SK-N-SH treated with all-trans-retinoic acid at 6 μM for 48 hours (cell line): ENCODE results near the gene NLRX1.

Source experiments
- ATAC-seq: fragments of 200-7000 bp; cut with Tn5 transposase; 3 replicates; pipeline ENCODE4 v1.9.1; 2020; ENCODE audit warnings: mild to moderate bottlenecking, moderate library complexity
- ARNTL ChIP-seq: fragments of 450-650 bp; formaldehyde crosslinking; IDR thresholded peaks from 2 replicates; pipeline ENCODE4 v1.5.0; 2020; ENCODE audit warnings: low read depth, mild to moderate bottlenecking, moderate library complexity, borderline replicate concordance
- CSDC2 ChIP-seq: fragments of 250-450 bp; sonication (Bioruptor Pico); IDR thresholded peaks from 2 replicates; pipeline ENCODE4 v1.5.0; 2020; ENCODE audit warnings: mild to moderate bottlenecking, moderate library complexity
- ESRRG ChIP-seq: fragments of 250-450 bp; sonication (Bioruptor Pico); IDR thresholded peaks from 2 replicates; pipeline ENCODE4 v1.6.1; 2021; ENCODE audit warnings: mild to moderate bottlenecking
- GLIS3 ChIP-seq: fragments of 250-450 bp; sonication (Bioruptor Pico); IDR thresholded peaks from 2 replicates; pipeline ENCODE4 v1.5.0; 2020; ENCODE audit warnings: mild to moderate bottlenecking, moderate library complexity
- OSR1 ChIP-seq: fragments of 250-450 bp; sonication (Bioruptor Pico); IDR thresholded peaks from 2 replicates; pipeline ENCODE4 v1.8.0; 2022; ENCODE audit warnings: moderate library complexity, mild to moderate bottlenecking, inconsistent platforms
- PATZ1 ChIP-seq: fragments of 250-450 bp; sonication (Bioruptor Pico); IDR thresholded peaks from 2 replicates; pipeline ENCODE4 v1.8.0; 2020; ENCODE audit warnings: mild to moderate bottlenecking, moderate library complexity, borderline replicate concordance
- PPARA ChIP-seq: fragments of 250-450 bp; sonication (Bioruptor Pico); IDR thresholded peaks from 2 replicates; pipeline ENCODE4 v1.5.0; 2020; ENCODE audit warnings: mild to moderate bottlenecking, borderline replicate concordance
- RARB ChIP-seq: fragments of 250-450 bp; sonication (Bioruptor Pico); IDR thresholded peaks from 2 replicates; pipeline ENCODE4 v1.8.0; 2021; ENCODE audit warnings: mild to moderate bottlenecking, moderate library complexity
- TCF4 ChIP-seq: fragments of 250-450 bp; sonication (Bioruptor Pico); IDR thresholded peaks from 2 replicates; pipeline ENCODE4 v1.8.0; 2021; ENCODE audit warnings: mild to moderate bottlenecking, moderate library complexity, borderline replicate concordance
- TOX ChIP-seq: fragments of 250-450 bp; sonication (Bioruptor Pico); IDR thresholded peaks from 2 replicates; pipeline ENCODE4 v1.8.0; 2021; ENCODE audit warnings: mild to moderate bottlenecking, moderate library complexity, borderline replicate concordance
- TSHZ2 ChIP-seq: fragments of 250-450 bp; sonication (Bioruptor Pico); IDR thresholded peaks from 2 replicates; pipeline ENCODE4 v1.5.0; 2020; ENCODE audit warnings: mild to moderate bottlenecking, moderate library complexity
- ZC3H10 ChIP-seq: fragments of 250-450 bp; sonication (Bioruptor Pico); IDR thresholded peaks from 2 replicates; pipeline ENCODE4 v1.5.1; 2021; ENCODE audit warnings: mild to moderate bottlenecking, moderate library complexity
- ZFP3 ChIP-seq: fragments of 250-450 bp; sonication (Bioruptor Pico); IDR thresholded peaks from 2 replicates; pipeline ENCODE4 v1.5.0; 2020; ENCODE audit warnings: mild to moderate bottlenecking, moderate library complexity
- ZFP30 ChIP-seq: fragments of 450-650 bp; formaldehyde crosslinking; IDR thresholded peaks from 2 replicates; pipeline ENCODE4 v1.5.0; 2022; ENCODE audit warnings: mild to moderate bottlenecking, moderate library complexity
- ZNF70 ChIP-seq: fragments of 450-650 bp; formaldehyde crosslinking; IDR thresholded peaks from 2 replicates; pipeline ENCODE4 v1.5.0; 2020; ENCODE audit warnings: mild to moderate bottlenecking, moderate library complexity
- TF ChIP-seq, protein P1 (sequence below): fragments of 250-450 bp; sonication (Bioruptor Pico); IDR thresholded peaks from 2 replicates; pipeline ENCODE4 v1.8.0; 2021; ENCODE audit warnings: low read depth, mild to moderate bottlenecking, moderate library complexity, borderline replicate concordance
- TF ChIP-seq, protein P2 (sequence below): fragments of 250-450 bp; sonication (Bioruptor Pico); IDR thresholded peaks from 2 replicates; pipeline ENCODE4 v1.5.1; 2020; ENCODE audit warnings: low read depth, mild to moderate bottlenecking, moderate library complexity

Gene NLRX1

DNA sequence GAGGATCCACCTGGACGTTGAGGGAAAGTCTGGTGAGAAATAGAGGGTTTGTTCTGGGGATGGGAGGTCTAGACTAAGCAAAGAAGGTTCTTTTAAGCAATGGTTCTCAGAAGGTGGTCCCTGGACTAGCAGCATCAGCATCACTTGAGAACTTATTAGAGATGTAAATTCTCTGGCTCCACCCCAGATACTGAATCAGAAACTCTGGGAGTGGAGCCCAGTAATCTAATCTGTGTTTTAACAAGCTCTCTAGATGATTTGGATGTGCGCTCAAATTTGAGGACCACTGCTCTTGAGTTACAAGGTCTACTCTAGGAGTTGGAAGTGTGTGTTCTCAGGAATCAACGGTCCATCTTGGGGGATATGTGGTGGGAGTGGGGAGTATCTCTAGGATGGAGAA is 23.0 kb upstream of the NLRX1 start (continued):
- no peak for TF ChIP-seq TSHZ2 (CRISPR knock-in tag)
- TF ChIP-seq TCF4 (CRISPR knock-in tag) = no peak
- TF ChIP-seq TOX (CRISPR knock-in tag) = no peak
- no peak for TF ChIP-seq ZNF70 (CRISPR knock-in tag)
- no peak for TF ChIP-seq ESRRG (CRISPR knock-in tag)
- no peak for TF ChIP-seq ZFP3 (CRISPR knock-in tag)

DNA sequence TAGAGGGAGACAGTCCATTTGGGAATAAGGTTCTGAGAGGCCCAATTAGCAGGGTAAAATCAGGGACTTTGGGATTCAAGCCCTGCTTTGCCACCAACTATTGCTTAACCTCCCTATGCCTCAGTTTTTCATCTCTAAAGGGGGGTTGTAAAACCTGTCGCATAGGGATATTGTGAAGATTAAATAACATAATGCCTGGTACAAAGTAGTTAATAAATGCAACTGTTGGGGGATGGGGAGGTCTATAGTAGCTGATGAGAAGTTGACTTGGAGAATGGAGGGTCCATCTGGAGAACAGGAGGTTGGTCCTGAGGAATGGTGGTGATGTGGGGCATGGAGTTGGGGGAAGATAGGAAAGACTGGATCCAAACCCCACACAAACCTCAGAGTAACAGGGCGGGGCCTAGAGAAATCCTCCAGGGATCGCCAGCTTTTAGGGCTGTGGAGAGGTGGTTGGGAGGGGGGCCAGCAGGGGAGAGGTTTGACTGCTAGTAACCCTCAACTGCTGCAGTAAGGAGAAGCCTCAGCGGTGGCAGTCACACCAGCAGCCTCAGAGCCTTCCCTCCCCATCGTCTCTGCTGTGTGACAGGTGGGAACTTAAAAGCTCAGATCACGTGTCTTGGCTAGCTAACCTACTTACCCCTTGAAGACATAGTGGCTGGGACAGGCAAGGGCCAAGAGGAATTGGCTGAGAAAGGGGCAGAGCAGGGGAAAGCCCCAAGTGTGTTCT is 20.8 kb upstream of the NLRX1 start:
- no peak for ATAC-seq
- TF ChIP-seq OSR1 (CRISPR knock-in tag) (no peak), TOX (CRISPR knock-in tag) (no peak), PATZ1 (CRISPR knock-in tag) (no peak), CSDC2 (CRISPR knock-in tag) (no peak), ZC3H10 (no peak), ZFP3 (CRISPR knock-in tag) (no peak), TCF4 (CRISPR knock-in tag) (no peak), RARB (CRISPR knock-in tag) (no peak)

DNA sequence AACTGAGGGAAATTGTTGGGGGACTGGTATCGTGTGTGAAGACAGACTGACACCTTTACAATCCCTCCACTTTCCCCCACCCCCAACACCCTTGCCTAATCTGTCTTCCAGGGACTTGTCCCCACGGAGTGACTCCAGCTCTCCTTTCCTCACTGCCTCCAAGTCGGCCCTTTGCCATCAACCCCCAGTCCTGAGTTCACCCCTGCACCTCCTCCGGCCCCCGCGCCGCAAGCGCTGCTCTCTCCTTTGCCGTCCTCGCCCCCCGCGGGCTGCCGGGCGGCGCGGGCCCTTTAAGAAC is 19.9 kb upstream of the NLRX1 start:
- no peak; the same call in 2 of the 3 replicates for ATAC-seq
- no peak for TF ChIP-seq PATZ1 (CRISPR knock-in tag)
- no peak for TF ChIP-seq ESRRG (CRISPR knock-in tag)
- TF ChIP-seq, protein P1, sequence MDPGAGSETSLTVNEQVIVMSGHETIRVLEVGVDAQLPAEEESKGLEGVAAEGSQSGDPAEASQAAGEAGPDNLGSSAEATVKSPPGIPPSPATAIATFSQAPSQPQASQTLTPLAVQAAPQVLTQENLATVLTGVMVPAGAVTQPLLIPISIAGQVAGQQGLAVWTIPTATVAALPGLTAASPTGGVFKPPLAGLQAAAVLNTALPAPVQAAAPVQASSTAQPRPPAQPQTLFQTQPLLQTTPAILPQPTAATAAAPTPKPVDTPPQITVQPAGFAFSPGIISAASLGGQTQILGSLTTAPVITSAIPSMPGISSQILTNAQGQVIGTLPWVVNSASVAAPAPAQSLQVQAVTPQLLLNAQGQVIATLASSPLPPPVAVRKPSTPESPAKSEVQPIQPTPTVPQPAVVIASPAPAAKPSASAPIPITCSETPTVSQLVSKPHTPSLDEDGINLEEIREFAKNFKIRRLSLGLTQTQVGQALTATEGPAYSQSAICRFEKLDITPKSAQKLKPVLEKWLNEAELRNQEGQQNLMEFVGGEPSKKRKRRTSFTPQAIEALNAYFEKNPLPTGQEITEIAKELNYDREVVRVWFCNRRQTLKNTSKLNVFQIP (CRISPR knock-in tag) = no peak
- no peak for TF ChIP-seq GLIS3 (CRISPR knock-in tag)
- no peak for TF ChIP-seq ZFP30
- TF ChIP-seq TSHZ2 (CRISPR knock-in tag) = no peak
- TF ChIP-seq, protein P2, sequence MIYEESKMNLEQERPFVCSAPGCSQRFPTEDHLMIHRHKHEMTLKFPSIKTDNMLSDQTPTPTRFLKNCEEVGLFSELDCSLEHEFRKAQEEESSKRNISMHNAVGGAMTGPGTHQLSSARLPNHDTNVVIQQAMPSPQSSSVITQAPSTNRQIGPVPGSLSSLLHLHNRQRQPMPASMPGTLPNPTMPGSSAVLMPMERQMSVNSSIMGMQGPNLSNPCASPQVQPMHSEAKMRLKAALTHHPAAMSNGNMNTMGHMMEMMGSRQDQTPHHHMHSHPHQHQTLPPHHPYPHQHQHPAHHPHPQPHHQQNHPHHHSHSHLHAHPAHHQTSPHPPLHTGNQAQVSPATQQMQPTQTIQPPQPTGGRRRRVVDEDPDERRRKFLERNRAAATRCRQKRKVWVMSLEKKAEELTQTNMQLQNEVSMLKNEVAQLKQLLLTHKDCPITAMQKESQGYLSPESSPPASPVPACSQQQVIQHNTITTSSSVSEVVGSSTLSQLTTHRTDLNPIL (CRISPR knock-in tag) = no peak
- no peak for TF ChIP-seq PPARA (CRISPR knock-in tag)
- no peak for TF ChIP-seq ARNTL (CRISPR knock-in tag)
- TF ChIP-seq ZFP3 (CRISPR knock-in tag) = no peak
- TF ChIP-seq, all 23 proteins: peak for 0
